ENCODE data around the gene SMTN. TPM values are rescaled to one million over a fixed set of nuclear protein-coding genes. Genes with fewer than 3 reads are reported as not detected.

Gene SMTN
- total and polyA plus RNA-seq, 8 donors, result 25.5 to 77.4 (median 40.0) TPM

DNA sequence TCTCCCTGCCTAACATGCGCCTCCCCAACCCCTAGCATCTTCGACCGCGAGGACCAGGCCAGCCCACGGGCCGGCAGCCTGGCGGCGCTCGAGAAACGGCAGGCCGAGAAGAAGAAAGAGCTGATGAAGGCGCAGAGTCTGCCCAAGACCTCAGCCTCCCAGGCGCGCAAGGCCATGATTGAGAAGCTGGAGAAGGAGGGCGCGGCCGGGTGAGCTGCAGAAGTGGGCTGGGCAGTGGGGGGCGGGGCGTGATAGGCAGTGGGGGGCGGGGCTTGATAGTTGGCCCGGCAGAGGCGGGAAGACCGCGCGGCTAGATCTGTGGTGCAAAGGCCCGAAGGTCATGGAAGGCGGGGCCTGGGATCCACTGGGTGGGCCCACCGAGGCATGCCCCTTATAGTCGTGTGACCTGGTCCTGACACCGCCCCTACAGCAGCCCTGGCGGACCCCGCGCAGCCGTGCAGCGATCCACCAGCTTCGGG is 17.6 kb downstream of the SMTN start:
- FAIRE-seq, result no peak
- Histone ChIP-seq H3K9me3 (no peaks in the 10 kb centered on the region), H3K27ac (no peak overlapping the region), H3K36me3 (peaks cover 0 to 62% (median 17%) of the 10 kb centered on the region in 3 donors), H3K4me1 (no peaks in the 10 kb centered on the region), H3K27me3 (no peaks in the 10 kb centered on the region), H3K4me3 (no peak overlapping the region)
- TF ChIP-seq, protein P1, sequence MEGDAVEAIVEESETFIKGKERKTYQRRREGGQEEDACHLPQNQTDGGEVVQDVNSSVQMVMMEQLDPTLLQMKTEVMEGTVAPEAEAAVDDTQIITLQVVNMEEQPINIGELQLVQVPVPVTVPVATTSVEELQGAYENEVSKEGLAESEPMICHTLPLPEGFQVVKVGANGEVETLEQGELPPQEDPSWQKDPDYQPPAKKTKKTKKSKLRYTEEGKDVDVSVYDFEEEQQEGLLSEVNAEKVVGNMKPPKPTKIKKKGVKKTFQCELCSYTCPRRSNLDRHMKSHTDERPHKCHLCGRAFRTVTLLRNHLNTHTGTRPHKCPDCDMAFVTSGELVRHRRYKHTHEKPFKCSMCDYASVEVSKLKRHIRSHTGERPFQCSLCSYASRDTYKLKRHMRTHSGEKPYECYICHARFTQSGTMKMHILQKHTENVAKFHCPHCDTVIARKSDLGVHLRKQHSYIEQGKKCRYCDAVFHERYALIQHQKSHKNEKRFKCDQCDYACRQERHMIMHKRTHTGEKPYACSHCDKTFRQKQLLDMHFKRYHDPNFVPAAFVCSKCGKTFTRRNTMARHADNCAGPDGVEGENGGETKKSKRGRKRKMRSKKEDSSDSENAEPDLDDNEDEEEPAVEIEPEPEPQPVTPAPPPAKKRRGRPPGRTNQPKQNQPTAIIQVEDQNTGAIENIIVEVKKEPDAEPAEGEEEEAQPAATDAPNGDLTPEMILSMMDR (IDR thresholded peaks at IDR 0.05), result no peak
- peak in 3 of 6 donors; percentile 17 to 75 (median 41) for DNase-seq
- ATAC-seq, result peak in 1 of 4 donors; percentile 7
- WGBS, 2 donors, result 85 to 90% methylated on average over 26 to 36 of the region's 36 CpGs
- intact Hi-C loops (cut with DNase I), result no loop called here

GRCh38 chr22:31099386-31099785 is 18.3 kb downstream of the SMTN start:
- FAIRE-seq (no peak), ATAC-seq (no peak), DNase-seq (no peak)
- intact Hi-C loops (cut with DNase I), result no loop called here
- Histone ChIP-seq H3K36me3 (peaks cover 0 to 60% (median 17%) of the 10 kb centered on the region in 3 donors), H3K4me3 (no peak overlapping the region), H3K9me3 (no peaks in the 10 kb centered on the region), H3K27me3 (no peaks in the 10 kb centered on the region), H3K4me1 (no peaks in the 10 kb centered on the region), H3K27ac (no peak overlapping the region)
- WGBS, 2 donors, result 93 to 98% methylated on average over 6 of the region's 6 CpGs
- TF ChIP-seq, protein P1 (IDR thresholded peaks at IDR 0.05), result no peak

GRCh38 chr22:31099841-31100761 is 19.0 kb downstream of the SMTN start:
- no peak overlapping the region for H3K4me3 ChIP-seq
- no peak overlapping the region for H3K27ac ChIP-seq
- H3K4me1 ChIP-seq, result no peaks in the 10 kb centered on the region
- H3K36me3 ChIP-seq, result peaks cover 0 to 52% (median 17%) of the 10 kb centered on the region in 3 donors
- DNase-seq, result peak in 1 of 6 donors; percentile 54
- intact Hi-C loops (cut with DNase I), result no loop called here
- WGBS, 2 donors, result 93 to 95% methylated on average over 34 of the region's 34 CpGs
- TF ChIP-seq, protein P1 (IDR thresholded peaks at IDR 0.05), result no peak
- FAIRE-seq, result no peak
- no peaks in the 10 kb centered on the region for H3K9me3 ChIP-seq
- H3K27me3 ChIP-seq, result no peaks in the 10 kb centered on the region
- no peak for ATAC-seq

DNA sequence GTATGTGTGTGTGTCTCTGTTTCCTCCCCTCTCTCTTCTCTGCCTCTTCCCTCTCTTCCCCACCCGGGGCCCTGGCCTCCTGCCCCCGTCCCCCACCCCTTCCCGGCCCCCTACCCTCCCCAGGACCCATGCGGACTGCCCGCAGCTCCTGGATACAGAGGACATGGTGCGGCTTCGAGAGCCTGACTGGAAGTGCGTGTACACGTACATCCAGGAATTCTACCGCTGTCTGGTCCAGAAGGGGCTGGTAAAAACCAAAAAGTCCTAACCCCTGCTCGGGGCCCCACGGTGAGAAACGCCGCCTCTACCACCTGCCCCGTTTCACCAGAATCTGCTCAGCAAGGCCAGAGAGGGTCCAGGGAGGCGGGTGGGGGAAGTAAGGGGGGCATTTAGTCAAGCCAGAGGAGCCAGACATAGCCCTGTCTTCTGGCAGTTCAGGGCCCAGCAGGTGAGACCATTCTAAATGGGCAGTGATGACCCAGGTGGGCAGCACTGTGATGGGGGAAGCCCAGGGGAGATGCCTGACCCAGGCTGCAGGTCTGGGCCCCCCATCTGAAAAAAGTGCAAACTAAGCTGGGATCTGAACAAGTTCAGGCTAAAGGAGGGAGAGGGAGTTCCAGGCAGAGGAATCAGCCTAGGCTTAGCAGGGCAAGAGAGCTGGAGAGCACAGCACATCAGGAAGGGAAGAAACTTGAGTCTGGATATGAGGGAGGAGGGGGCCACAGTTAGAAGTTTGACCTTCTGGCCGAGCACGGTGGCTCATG is 19.8 kb downstream of the SMTN start:
- no peaks in the 10 kb centered on the region for H3K4me1 ChIP-seq
- DNase-seq, result no peak
- H3K27ac ChIP-seq, result no peak overlapping the region
- peaks cover 0 to 44% (median 17%) of the 10 kb centered on the region in 3 donors for H3K36me3 ChIP-seq
- no peak for ATAC-seq
- 96 to 97% methylated on average over 18 of the region's 18 CpGs for WGBS, 2 donors
- no peak for FAIRE-seq
- no peaks in the 10 kb centered on the region for H3K27me3 ChIP-seq
- intact Hi-C loops (cut with DNase I), result no loop called here
- no peaks in the 10 kb centered on the region for H3K9me3 ChIP-seq
- TF ChIP-seq, protein P1 (IDR thresholded peaks at IDR 0.05), result no peak
- no peak overlapping the region for H3K4me3 ChIP-seq

Data from pancreas (tissue), 10 donors.